ENCODE results near the gene FRG2B. TPM values are rescaled to one million over a fixed set of nuclear protein-coding genes. Genes with fewer than 3 reads are reported as not detected.

The FRG2B gene
- total RNA-seq (2022; extraction: Qiagen RNA extraction): 0.06 to 0.14 TPM in 2 of 5 replicates, not detected in the others

GRCh38 chr10:133626695-133627094 is at the start of gene FRG2B:
Gene FRG2B (minus strand): TSS chr10:133626795. CDS start chr10:133626742, 53 bp downstream.

Other genes starting within 250 kb of the FRG2B start
- 1.7 to 2.4 TPM (median 2.1 TPM) in 5 replicates for gene PAOX, start 247.5 kb downstream of the FRG2B start, total RNA-seq (2022; extraction: Qiagen RNA extraction)
- gene MTG1, start 232.6 kb downstream of the FRG2B start, total RNA-seq (2022; extraction: Qiagen RNA extraction): 40.7 to 55.1 TPM (median 54.1 TPM) in 5 replicates
- 0.17 to 0.36 TPM (median 0.26 TPM) in 5 replicates for gene SPRN, start 202.2 kb downstream of the FRG2B start, total RNA-seq (2022; extraction: Qiagen RNA extraction)
- 0.09 to 0.47 TPM (median 0.27 TPM) in 5 replicates for gene SCART1, start 172.8 kb downstream of the FRG2B start, total RNA-seq (2022; extraction: Qiagen RNA extraction)
- gene CYP2E1, start 99.4 kb downstream of the FRG2B start, total RNA-seq (2022; extraction: Qiagen RNA extraction): 0.14 to 0.39 TPM (median 0.25 TPM) in 5 replicates
- not detected in 5 replicates for gene SYCE1, start 61.2 kb downstream of the FRG2B start, total RNA-seq (2022; extraction: Qiagen RNA extraction)

Data from A549 treated with CORT108297 at 1 μM for 4 hours (cell line).